ENCODE data around the gene SPAG16.

Gene SPAG16

DNA sequence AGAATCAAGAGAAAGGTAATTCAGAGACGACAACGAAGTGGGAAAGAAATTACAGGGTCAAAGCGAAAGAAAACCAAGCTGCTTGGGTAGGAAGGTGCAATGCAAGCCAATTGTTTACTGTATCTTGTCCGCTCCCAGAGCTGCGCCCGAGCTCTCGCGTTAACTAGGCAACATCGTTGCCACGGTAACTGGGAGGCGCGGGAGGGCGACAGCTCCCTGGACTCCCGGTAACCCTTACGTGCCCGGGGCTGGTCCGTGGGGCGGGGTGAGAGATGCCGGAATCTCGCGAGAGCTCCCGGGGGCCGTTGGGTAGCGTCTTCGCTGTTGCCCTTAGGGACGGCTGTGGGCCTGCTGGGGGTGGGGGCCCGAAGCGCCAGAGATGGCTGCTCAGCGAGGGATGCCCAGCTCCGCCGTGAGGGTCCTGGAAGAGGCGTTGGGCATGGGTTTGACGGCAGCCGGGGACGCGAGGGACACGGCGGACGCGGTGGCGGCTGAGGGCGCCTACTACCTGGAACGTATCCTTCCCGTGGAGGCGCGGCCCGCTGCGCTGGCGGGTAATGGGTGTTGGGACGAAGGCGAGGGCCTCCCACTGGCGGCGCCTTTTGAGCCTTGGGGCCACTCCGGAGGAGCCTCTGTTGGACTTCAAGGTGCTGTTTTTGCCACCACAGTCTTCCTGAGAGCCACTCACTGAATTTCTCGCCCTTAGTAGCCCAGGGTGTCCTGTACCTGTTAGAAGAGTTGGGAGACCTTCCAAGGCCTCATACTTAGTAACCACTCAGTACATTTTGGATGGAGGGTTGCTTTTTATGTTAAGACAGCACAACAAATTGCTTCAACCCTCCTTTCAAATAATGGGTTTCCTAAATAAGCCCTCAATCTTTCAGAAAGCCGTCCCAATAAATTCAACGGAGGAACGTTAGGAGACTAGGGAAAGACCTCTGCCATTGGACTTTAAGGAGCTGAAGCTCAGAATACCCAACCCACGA, at the start of gene SPAG16:
Gene SPAG16, plus strand, starts transcription at position 360 of the 986 bp plus-strand sequence.
- Histone ChIP-seq H3K36me3 (no peaks in the 10 kb centered on the region), H3K4me1 (peaks cover 16% of the 10 kb centered on the region), H3K9ac (peak within 1 kb of the TSS; percentile 80), H3K4me3 (peak within 1 kb of the TSS; percentile 78), H3K27me3 (no peaks in the 10 kb centered on the region; the same call in 1 of the 2 replicates), H3K27ac (peak within 1 kb of the TSS; percentile 74), H3K4me2 (peak within 1 kb of the TSS; percentile 81), H3K9me3 (no peaks in the 10 kb centered on the region; the same call in 1 of the 2 replicates), H4K20me1 (no peaks in the 10 kb centered on the region)
- TF ChIP-seq Cebpa-rat (IDR thresholded peaks at IDR 0.05) = no peak

DNA sequence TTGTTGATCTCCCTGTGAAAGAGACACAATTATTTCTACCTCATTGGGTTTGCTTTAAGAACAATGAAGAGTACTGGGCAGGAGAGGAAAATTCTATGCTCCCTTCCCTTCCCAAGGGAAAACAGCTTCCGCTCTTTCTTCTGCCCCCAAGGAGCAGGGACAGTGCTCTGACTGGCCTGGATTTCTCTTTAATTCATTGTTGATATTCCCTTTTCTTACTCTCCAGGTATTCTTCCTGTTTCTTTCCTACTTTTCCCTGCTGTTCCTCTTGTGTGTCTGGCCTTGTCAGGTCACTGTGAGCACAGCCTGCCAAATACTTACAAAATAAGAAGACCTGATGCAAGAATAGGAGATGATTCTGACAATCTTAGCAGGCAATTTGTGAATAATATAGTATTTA, 49.6 kb upstream of the SPAG16 start:
- H3K4me2 ChIP-seq = peak overlapping the region; percentile 85
- peaks cover 88% of the 10 kb centered on the region for H3K4me1 ChIP-seq
- H3K27ac ChIP-seq = peak overlapping the region; percentile 67
- H4K20me1 ChIP-seq = no peaks in the 10 kb centered on the region
- no peaks in the 10 kb centered on the region for H3K36me3 ChIP-seq
- no peaks in the 10 kb centered on the region for H3K27me3 ChIP-seq
- H3K9ac ChIP-seq = no peak overlapping the region
- H3K4me3 ChIP-seq = peak overlapping the region; percentile 38; the same call in 1 of the 2 replicates
- H3K9me3 ChIP-seq = no peaks in the 10 kb centered on the region
- TF ChIP-seq Cebpa-rat (IDR thresholded peaks at IDR 0.05) = no peak

DNA sequence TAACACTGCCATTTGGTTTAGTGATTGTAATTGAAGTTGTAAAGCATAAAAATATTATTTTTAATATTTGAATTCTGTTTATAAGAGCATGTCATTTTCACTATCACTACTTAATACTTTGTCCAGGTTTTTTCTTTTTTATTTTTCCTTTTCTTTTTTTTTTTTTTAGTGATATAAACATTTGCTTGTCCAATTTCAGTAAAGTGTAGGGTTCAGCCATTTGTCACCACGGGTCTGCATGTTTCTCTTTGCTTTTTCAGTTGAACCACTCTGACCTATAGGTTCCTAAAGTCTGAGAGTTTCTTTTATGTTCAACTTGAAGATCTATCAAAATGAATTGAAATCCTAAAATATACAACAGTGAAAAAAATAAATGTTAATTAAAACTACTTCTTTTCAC, 48.5 kb upstream of the SPAG16 start:
- Histone ChIP-seq H3K36me3 (no peaks in the 10 kb centered on the region), H3K27ac (no peak overlapping the region), H3K4me3 (no peak overlapping the region), H3K4me2 (peak overlapping the region; percentile 2; the same call in 1 of the 2 replicates), H3K9ac (no peak overlapping the region), H4K20me1 (no peaks in the 10 kb centered on the region), H3K27me3 (no peaks in the 10 kb centered on the region), H3K4me1 (peaks cover 77% of the 10 kb centered on the region), H3K9me3 (no peaks in the 10 kb centered on the region)
- TF ChIP-seq Cebpa-rat (IDR thresholded peaks at IDR 0.05) = no peak

DNA sequence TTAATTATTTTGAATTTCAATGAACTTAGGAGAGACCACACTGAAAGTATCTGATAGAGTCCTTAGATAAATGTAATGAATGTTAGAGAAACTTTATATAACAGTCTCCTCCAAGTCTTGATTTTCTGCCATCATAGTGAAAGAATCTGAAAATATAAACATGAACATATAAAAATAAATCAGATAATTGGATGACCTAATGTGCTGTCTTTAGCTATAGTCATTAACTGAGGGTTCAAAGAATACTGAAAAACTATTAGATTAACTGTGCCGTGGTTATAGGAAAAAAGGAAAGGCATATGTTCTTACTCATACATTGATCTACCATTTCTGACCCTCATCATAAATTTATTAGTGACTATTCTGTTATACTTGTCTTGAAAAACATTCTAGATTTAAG, 47.0 kb upstream of the SPAG16 start:
- Histone ChIP-seq H3K9me3 (no peaks in the 10 kb centered on the region), H4K20me1 (no peaks in the 10 kb centered on the region), H3K4me1 (peaks cover 62% of the 10 kb centered on the region), H3K4me2 (peak overlapping the region; percentile 2), H3K27me3 (no peaks in the 10 kb centered on the region), H3K36me3 (no peaks in the 10 kb centered on the region), H3K27ac (no peak overlapping the region), H3K4me3 (no peak overlapping the region), H3K9ac (no peak overlapping the region)
- no peak for TF ChIP-seq Cebpa-rat (IDR thresholded peaks at IDR 0.05)

DNA sequence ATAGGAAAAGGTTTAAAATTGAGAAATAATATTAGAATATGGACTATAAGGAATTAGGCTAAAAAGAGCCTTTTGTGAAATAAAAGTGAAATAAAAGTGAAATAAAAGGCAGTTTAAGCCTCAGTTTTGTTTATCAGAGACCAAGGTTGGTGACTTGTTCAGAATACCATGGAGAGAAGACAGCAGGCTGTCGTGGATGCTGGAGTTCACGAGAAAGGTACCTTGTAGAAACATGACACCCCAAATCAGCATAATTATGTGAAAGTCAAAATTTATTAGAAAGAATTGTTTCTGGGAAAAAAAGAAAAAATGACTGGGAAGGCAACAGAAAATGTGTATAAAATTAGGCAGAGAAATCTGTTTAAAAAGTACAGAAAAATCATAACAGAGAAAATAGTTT, 46.5 kb upstream of the SPAG16 start:
- Histone ChIP-seq H3K4me3 (no peak overlapping the region), H3K9ac (no peak overlapping the region), H3K36me3 (no peaks in the 10 kb centered on the region), H3K27ac (no peak overlapping the region), H3K27me3 (no peaks in the 10 kb centered on the region), H3K9me3 (no peaks in the 10 kb centered on the region), H3K4me1 (peaks cover 57% of the 10 kb centered on the region), H3K4me2 (no peak overlapping the region), H4K20me1 (no peaks in the 10 kb centered on the region)
- no peak for TF ChIP-seq Cebpa-rat (IDR thresholded peaks at IDR 0.05)

DNA sequence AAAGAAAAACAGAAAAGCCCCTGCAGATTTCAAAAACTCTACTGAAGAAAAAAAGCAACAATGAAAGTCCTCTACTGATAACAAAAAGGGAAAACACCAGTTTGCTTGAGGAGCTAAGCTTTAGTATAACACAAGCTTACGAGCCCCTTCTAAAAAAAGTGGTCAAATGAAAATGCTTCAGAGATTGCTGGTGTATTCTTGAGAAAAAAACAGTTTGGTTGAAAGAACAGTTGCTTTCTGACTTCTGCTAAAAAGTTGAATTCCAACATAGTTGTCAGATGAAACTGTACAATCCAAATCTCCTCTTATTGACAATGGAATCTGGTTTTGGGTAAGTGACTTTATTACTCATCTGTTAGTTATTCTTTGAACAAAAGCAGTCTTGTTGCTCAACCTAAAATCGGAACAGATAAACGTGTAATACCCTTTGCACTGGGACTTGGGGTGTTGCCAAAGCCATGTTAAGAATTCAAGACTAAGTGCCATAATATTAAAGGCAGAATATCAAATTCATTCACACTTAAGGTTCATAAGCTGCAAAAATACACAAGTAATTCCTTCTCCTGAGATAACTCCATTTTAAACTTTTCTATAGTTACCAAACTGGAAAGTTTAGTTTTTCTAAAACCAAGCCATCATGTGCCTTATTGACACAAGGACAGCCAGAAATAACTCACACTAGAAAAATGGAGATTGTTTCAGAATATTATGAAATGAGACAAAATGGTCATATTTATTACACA, 45.3 kb upstream of the SPAG16 start:
- Histone ChIP-seq H3K9ac (no peak overlapping the region), H3K4me3 (no peak overlapping the region)

DNA sequence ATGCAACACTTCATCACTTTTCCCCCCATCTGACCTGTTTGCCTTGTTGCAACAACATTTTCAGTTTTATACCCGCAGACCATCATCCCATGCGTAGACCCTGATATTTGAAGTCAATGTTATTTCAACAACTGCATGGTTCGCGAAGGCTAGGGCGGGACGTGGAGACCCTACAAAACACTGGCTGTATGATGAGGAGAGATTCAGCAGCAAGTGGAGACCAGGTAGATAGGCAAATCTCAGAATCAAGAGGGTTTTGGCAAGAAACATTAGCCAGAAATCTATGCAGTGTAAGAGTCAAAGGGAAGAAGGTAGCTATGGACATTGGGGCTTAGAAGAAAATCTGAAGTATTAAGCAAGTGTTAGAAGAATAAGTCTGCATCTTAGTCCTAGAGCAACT, 42.4 kb upstream of the SPAG16 start:
- Histone ChIP-seq H3K27me3 (no peaks in the 10 kb centered on the region), H3K36me3 (no peaks in the 10 kb centered on the region), H3K4me1 (peaks cover 18% of the 10 kb centered on the region), H3K4me2 (no peak overlapping the region), H3K9me3 (no peaks in the 10 kb centered on the region), H4K20me1 (no peaks in the 10 kb centered on the region), H3K27ac (no peak overlapping the region), H3K4me3 (no peak overlapping the region), H3K9ac (no peak overlapping the region)
- no peak for TF ChIP-seq Cebpa-rat (IDR thresholded peaks at IDR 0.05)

More for the DNA sequence above, 45.3 kb upstream of the SPAG16 start:
- no peaks in the 10 kb centered on the region for H3K9me3 ChIP-seq
- H3K4me2 ChIP-seq = no peak overlapping the region
- no peaks in the 10 kb centered on the region for H4K20me1 ChIP-seq
- peaks cover 46% of the 10 kb centered on the region for H3K4me1 ChIP-seq
- H3K36me3 ChIP-seq = no peaks in the 10 kb centered on the region
- no peaks in the 10 kb centered on the region for H3K27me3 ChIP-seq
- no peak for TF ChIP-seq Cebpa-rat (IDR thresholded peaks at IDR 0.05)
- no peak overlapping the region for H3K27ac ChIP-seq

DNA sequence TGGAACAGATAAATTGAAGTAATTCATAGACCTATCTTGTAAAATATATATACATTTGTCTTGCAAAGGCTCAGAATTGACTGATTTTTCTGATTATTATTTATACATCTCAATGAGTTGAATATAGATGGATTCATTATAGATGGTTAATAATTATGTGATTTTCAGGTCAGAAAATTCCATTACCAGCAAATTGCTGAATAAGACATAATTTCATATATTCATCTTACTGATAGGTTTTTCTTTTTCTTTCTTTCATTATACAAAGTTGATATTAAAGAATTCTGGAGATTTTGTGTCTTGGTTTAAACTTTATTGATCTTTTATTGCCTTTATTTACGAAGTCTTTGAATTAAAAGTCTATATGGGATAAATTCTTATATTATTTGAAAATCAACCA, 41.6 kb upstream of the SPAG16 start:
- no peaks in the 10 kb centered on the region for H3K36me3 ChIP-seq
- no peaks in the 10 kb centered on the region for H3K27me3 ChIP-seq
- H4K20me1 ChIP-seq = no peaks in the 10 kb centered on the region
- no peak overlapping the region for H3K4me2 ChIP-seq
- H3K4me3 ChIP-seq = no peak overlapping the region
- H3K4me1 ChIP-seq = 0 out of 2 replicates have a peak, but pooled peaks cover 10% of the 10 kb centered on the region
- H3K9ac ChIP-seq = no peak overlapping the region
- H3K27ac ChIP-seq = no peak overlapping the region
- no peak for TF ChIP-seq Cebpa-rat (IDR thresholded peaks at IDR 0.05)
- no peaks in the 10 kb centered on the region for H3K9me3 ChIP-seq

DNA sequence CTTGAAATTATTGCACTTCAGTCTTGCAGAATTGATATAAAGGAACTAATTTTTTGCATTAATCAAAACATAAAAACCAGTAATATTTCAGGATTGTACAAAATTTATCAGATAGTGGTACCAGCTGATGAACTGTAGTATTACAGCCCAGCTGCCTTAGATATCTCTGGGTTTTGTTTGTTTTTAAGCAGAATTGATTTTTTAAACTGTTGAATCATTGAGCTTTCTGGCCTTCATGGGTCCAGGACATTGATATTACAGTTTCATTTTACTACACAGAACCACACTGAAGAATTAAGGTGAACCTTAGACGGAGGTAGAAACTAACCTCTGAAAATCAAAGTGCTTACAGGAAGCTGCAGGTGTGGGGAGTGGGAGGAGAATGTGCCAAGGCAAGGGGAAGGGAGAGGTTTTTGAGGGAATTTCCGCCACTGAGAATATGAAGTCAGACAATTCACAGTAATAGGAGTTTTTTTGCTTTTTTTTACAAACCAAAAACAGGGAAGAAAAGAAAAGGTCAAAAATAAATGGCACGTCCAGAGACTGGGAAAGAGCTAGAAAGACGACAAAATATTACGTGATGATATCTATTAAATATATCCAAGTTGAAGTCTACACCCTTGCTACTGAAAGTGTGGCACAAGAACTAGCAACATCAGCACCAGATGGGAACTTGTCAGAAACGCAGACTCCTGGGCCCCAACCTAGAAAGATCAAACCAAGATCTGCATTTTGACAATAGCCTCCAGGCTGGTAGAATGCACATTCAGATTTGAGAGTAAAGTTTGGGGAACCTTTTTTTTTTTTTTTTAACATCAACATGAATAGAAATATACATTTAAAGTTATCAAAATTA, 40.8 kb upstream of the SPAG16 start:
- no peak overlapping the region for H3K9ac ChIP-seq
- TF ChIP-seq Cebpa-rat (IDR thresholded peaks at IDR 0.05) = no peak
- no peak overlapping the region for H3K4me2 ChIP-seq

More for the DNA sequence above, 40.8 kb upstream of the SPAG16 start:
- H3K36me3 ChIP-seq = no peaks in the 10 kb centered on the region
- no peaks in the 10 kb centered on the region for H3K27me3 ChIP-seq
- no peak overlapping the region for H3K27ac ChIP-seq
- H3K4me3 ChIP-seq = no peak overlapping the region
- no peaks in the 10 kb centered on the region for H4K20me1 ChIP-seq
- 0 out of 2 replicates have a peak, but pooled peaks cover 5% of the 10 kb centered on the region for H3K4me1 ChIP-seq
- H3K9me3 ChIP-seq = no peaks in the 10 kb centered on the region

Data from BLaER1 (cell line).